Measurements from ENCODE around the gene TLNRD1.

GRCh38 chr15:81023483-81024264, 23.0 kb downstream of the TLNRD1 start:
- TF ChIP-seq CTCF (conservative IDR thresholded peaks at IDR 0.05) (no peak), EZH2 (IDR thresholded peaks at IDR 0.05; ENCODE audit: low read depth) (no peak)

All from PC-9 (cell line).